H7 (cell line): ENCODE measurements around the gene GMDS. TPM values are rescaled to one million over a fixed set of nuclear protein-coding genes. Genes with fewer than 3 reads are reported as not detected.

Experiments used
- DNase-seq: peaks from one replicate; pipeline ENCODE4 v3.0.0; 2012
- H3K27me3 ChIP-seq: 2 replicates; pipeline ENCODE4 v1.6.0; 2011; ENCODE audit warnings: mild to moderate bottlenecking, low read length; ENCODE audit not compliant: control insufficient read depth, insufficient read depth
- H3K36me3 ChIP-seq: replicated peaks from 2 replicates; pipeline ENCODE4 v1.5.1; 2011; ENCODE audit warnings: low read length; ENCODE audit not compliant: control insufficient read depth, insufficient read depth
- H3K4me3 ChIP-seq: 2 replicates; pipeline ENCODE4 v1.5.1; 2011; ENCODE audit warnings: low read depth, mild to moderate bottlenecking, control low read depth, low read length, moderate library complexity; ENCODE audit not compliant: insufficient read depth
- total RNA-seq: library from RNA; depleted of rRNA; stranded (reverse); fragments of >200 nt; shearing (Covaris generic); gene quantifications from 2 replicates; pipeline ENCODE4 v1.2.3, GENCODE V29; 2014

GMDS gene
- total RNA-seq, 1 experiment from 2014 or later: 9.0 TPM

- no peaks in the 10 kb centered on the region for H3K36me3 ChIP-seq
- no peak overlapping the region for H3K4me3 ChIP-seq
- no peaks in the 10 kb centered on the region for H3K27me3 ChIP-seq
- no peak for DNase-seq
Observed at GRCh38 chr6:2109796-2110195, 135.6 kb downstream of the GMDS start.

GRCh38 chr6:2108700-2109306 is 136.6 kb downstream of the GMDS start:
- DNase-seq: no peak
- no peaks in the 10 kb centered on the region for H3K27me3 ChIP-seq
- no peaks in the 10 kb centered on the region for H3K36me3 ChIP-seq
- H3K4me3 ChIP-seq: no peak overlapping the region

- Histone ChIP-seq H3K36me3 (no peaks in the 10 kb centered on the region), H3K27me3 (no peaks in the 10 kb centered on the region), H3K4me3 (no peak overlapping the region)
- DNase-seq: no peak
Observed at GRCh38 chr6:2104524-2104880, 140.9 kb downstream of the GMDS start.

GRCh38 chr6:2103765-2104523 is 141.5 kb downstream of the GMDS start:
- Histone ChIP-seq H3K27me3 (no peaks in the 10 kb centered on the region), H3K4me3 (no peak overlapping the region), H3K36me3 (no peaks in the 10 kb centered on the region)
- DNase-seq: no peak

- no peak for DNase-seq
- Histone ChIP-seq H3K4me3 (no peak overlapping the region), H3K36me3 (no peaks in the 10 kb centered on the region), H3K27me3 (no peaks in the 10 kb centered on the region)
Observed at GRCh38 chr6:2102966-2103365, 142.4 kb downstream of the GMDS start.

GRCh38 chr6:2102316-2102883 is 143.0 kb downstream of the GMDS start:
- Histone ChIP-seq H3K36me3 (no peaks in the 10 kb centered on the region), H3K27me3 (no peaks in the 10 kb centered on the region), H3K4me3 (no peak overlapping the region)
- DNase-seq: no peak

GRCh38 chr6:2101213-2101612 is 144.2 kb downstream of the GMDS start:
- H3K36me3 ChIP-seq: no peaks in the 10 kb centered on the region
- no peak overlapping the region for H3K4me3 ChIP-seq
- no peak for DNase-seq
- H3K27me3 ChIP-seq: no peaks in the 10 kb centered on the region

GRCh38 chr6:2099870-2100269 is 145.5 kb downstream of the GMDS start:
- no peak for DNase-seq
- H3K36me3 ChIP-seq: no peaks in the 10 kb centered on the region
- H3K4me3 ChIP-seq: no peak overlapping the region
- H3K27me3 ChIP-seq: no peaks in the 10 kb centered on the region

- no peak for DNase-seq
- Histone ChIP-seq H3K27me3 (no peaks in the 10 kb centered on the region), H3K4me3 (no peak overlapping the region), H3K36me3 (no peaks in the 10 kb centered on the region)
Observed at GRCh38 chr6:2097464-2097863, 147.9 kb downstream of the GMDS start.

GRCh38 chr6:2094642-2095041 is 150.8 kb downstream of the GMDS start:
- Histone ChIP-seq H3K4me3 (no peak overlapping the region), H3K27me3 (no peaks in the 10 kb centered on the region), H3K36me3 (no peaks in the 10 kb centered on the region)
- DNase-seq: no peak

GRCh38 chr6:2086326-2086965 is 159.0 kb downstream of the GMDS start:
- no peak for DNase-seq
- no peaks in the 10 kb centered on the region for H3K36me3 ChIP-seq
- no peak overlapping the region for H3K4me3 ChIP-seq
- H3K27me3 ChIP-seq: no peaks in the 10 kb centered on the region

- DNase-seq: no peak
- H3K4me3 ChIP-seq: no peak overlapping the region
Observed at GRCh38 chr6:2085657-2086056, 159.7 kb downstream of the GMDS start.

GRCh38 chr6:2081155-2082138 is 164.0 kb downstream of the GMDS start:
- no peak for DNase-seq
- no peaks in the 10 kb centered on the region for H3K27me3 ChIP-seq
- no peak overlapping the region for H3K4me3 ChIP-seq
- H3K36me3 ChIP-seq: no peaks in the 10 kb centered on the region

More at GRCh38 chr6:2085657-2086056, 159.7 kb downstream of the GMDS start:
- no peaks in the 10 kb centered on the region for H3K36me3 ChIP-seq
- H3K27me3 ChIP-seq: no peaks in the 10 kb centered on the region

GRCh38 chr6:2078888-2079287 is 166.5 kb downstream of the GMDS start:
- no peaks in the 10 kb centered on the region for H3K27me3 ChIP-seq
- H3K36me3 ChIP-seq: no peaks in the 10 kb centered on the region
- no peak for DNase-seq
- H3K4me3 ChIP-seq: no peak overlapping the region
